ENCODE measurements around the gene WWOX. TPM values are rescaled to one million over a fixed set of nuclear protein-coding genes. Genes with fewer than 3 reads are reported as not detected.

WWOX gene
- total RNA-seq, 1 experiment from 2014 or later = 35.6 TPM

GRCh38 chr16:78813661-78814311 is 714.3 kb downstream of the WWOX start:
- Histone ChIP-seq H3K79me2 (ENCODE audit: low read depth) (no peaks in the 10 kb centered on the region), H3K9me2 (ENCODE audit: insufficient read depth) (no peaks in the 10 kb centered on the region), H4K20me1 (ENCODE audit: insufficient read depth) (no peaks in the 10 kb centered on the region), H3K4me1 (replicated peaks; ENCODE audit: insufficient read depth) (no peaks in the 10 kb centered on the region), H3K27me3 (ENCODE audit: insufficient read depth, low read depth) (no peaks in the 10 kb centered on the region), H3K27ac (no peak overlapping the region), H3K9me3 (ENCODE audit: insufficient read depth, low read depth) (no peaks in the 10 kb centered on the region), H2AFZ (no peak overlapping the region), H3K36me3 (ENCODE audit: low read depth) (no peaks in the 10 kb centered on the region), H3F3A (ENCODE audit: insufficient read depth, low read depth) (no peaks in the 10 kb centered on the region), H3K4me3 (no peak overlapping the region), H3K4me2 (no peak overlapping the region)
- TF ChIP-seq, protein P1, sequence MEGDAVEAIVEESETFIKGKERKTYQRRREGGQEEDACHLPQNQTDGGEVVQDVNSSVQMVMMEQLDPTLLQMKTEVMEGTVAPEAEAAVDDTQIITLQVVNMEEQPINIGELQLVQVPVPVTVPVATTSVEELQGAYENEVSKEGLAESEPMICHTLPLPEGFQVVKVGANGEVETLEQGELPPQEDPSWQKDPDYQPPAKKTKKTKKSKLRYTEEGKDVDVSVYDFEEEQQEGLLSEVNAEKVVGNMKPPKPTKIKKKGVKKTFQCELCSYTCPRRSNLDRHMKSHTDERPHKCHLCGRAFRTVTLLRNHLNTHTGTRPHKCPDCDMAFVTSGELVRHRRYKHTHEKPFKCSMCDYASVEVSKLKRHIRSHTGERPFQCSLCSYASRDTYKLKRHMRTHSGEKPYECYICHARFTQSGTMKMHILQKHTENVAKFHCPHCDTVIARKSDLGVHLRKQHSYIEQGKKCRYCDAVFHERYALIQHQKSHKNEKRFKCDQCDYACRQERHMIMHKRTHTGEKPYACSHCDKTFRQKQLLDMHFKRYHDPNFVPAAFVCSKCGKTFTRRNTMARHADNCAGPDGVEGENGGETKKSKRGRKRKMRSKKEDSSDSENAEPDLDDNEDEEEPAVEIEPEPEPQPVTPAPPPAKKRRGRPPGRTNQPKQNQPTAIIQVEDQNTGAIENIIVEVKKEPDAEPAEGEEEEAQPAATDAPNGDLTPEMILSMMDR (conservative IDR thresholded peaks at IDR 0.05) = no peak
- TF ChIP-seq EZH2 (IDR thresholded peaks at IDR 0.05; ENCODE audit: low read depth) = no peak
- CTCF ChIA-PET = no interaction called here
- intact Hi-C loops (cut with micrococcal nuclease; ENCODE audit: unreplicated experiment) = no loop called here
- BruUV-seq (replicated peaks) = no TSS peak
- POLR2A ChIA-PET (ENCODE audit: unreplicated experiment) = no interaction called here
- no peak for DNase-seq

DNA sequence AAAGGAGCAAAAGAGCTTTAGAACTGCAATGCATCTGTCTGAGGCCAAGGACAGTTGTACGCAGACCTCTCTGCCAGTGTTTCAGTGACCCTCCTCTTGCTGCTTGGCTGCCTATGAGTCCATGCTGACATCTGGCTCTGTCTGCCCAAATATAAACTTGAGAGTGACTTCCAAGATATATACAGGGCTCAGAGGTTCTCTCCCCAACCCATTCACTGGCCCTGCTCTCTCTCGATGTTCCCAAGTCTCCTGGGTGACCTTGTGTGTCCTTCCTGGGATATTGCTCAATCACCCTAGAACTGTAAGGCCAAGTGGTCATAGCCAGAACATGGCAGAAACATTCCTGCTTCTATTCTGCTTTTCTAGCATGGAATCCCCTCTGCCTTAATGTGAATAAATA is 716.3 kb downstream of the WWOX start:
- ChIA-PET POLR2A (ENCODE audit: unreplicated experiment) (no interaction called here), CTCF (no interaction called here)
- H3K27ac ChIP-seq = no peak overlapping the region

DNA sequence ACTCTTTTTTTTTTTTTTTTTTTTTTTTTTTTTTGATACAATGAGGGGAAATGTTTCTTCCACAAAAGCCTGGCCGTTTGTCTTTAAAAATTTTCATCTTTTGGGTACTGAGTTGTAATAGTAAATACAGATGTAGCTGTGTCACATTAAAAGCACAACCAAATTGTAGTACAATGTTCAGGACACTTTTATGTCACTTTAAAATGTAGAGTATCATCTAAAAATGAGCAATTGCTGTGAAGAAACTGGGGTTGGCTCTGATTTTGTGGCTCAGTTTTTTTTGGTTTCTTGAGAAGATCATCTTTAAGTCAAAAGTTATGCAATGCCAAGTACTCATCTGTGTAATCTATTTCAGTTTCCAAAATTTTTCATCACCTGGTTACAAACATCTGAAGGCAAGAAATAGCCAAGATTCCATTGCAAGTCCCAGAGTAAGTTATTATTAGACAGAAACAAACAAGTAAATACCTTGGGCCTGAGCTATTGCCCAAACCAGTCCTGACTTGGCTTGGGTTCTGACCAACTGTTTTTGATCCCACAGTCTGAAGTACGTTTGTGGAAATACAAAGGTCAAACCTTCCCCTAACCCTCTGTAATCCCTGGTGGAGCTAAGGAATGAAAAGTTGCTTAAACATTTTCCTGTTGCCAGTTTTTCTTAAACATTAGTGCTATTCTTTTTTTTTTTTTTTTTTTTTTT is 717.2 kb downstream of the WWOX start:
- Histone ChIP-seq H4K20me1 (ENCODE audit: insufficient read depth) (no peaks in the 10 kb centered on the region), H3K9me2 (ENCODE audit: insufficient read depth) (no peaks in the 10 kb centered on the region), H2AFZ (no peak overlapping the region), H3K27ac (no peak overlapping the region), H3K4me2 (no peak overlapping the region), H3K79me2 (ENCODE audit: low read depth) (no peaks in the 10 kb centered on the region), H3K27me3 (ENCODE audit: insufficient read depth, low read depth) (no peaks in the 10 kb centered on the region), H3K36me3 (ENCODE audit: low read depth) (no peaks in the 10 kb centered on the region), H3K4me3 (no peak overlapping the region), H3F3A (ENCODE audit: insufficient read depth, low read depth) (no peaks in the 10 kb centered on the region), H3K4me1 (replicated peaks; ENCODE audit: insufficient read depth) (no peaks in the 10 kb centered on the region), H3K9me3 (ENCODE audit: insufficient read depth, low read depth) (no peaks in the 10 kb centered on the region)
- BruUV-seq (replicated peaks) = no TSS peak
- CTCF ChIA-PET = no interaction called here
- TF ChIP-seq, protein P1 (conservative IDR thresholded peaks at IDR 0.05) = no peak
- no peak for TF ChIP-seq EZH2 (IDR thresholded peaks at IDR 0.05; ENCODE audit: low read depth)
- intact Hi-C loops (cut with micrococcal nuclease; ENCODE audit: unreplicated experiment) = no loop called here
- DNase-seq = no peak
- POLR2A ChIA-PET (ENCODE audit: unreplicated experiment) = no interaction called here

More for the DNA sequence above, 716.3 kb downstream of the WWOX start:
- H3K4me1 ChIP-seq (replicated peaks; ENCODE audit: insufficient read depth) = no peaks in the 10 kb centered on the region
- no TSS peak for BruUV-seq (replicated peaks)
- no peaks in the 10 kb centered on the region for H3K9me2 ChIP-seq (ENCODE audit: insufficient read depth)
- no peak for DNase-seq
- no peaks in the 10 kb centered on the region for H3K79me2 ChIP-seq (ENCODE audit: low read depth)
- H3K27me3 ChIP-seq (ENCODE audit: insufficient read depth, low read depth) = no peaks in the 10 kb centered on the region
- H3F3A ChIP-seq (ENCODE audit: insufficient read depth, low read depth) = no peaks in the 10 kb centered on the region
- intact Hi-C loops (cut with micrococcal nuclease; ENCODE audit: unreplicated experiment) = no loop called here
- H3K4me2 ChIP-seq = no peak overlapping the region
- no peaks in the 10 kb centered on the region for H3K36me3 ChIP-seq (ENCODE audit: low read depth)
- TF ChIP-seq EZH2 (IDR thresholded peaks at IDR 0.05; ENCODE audit: low read depth) = no peak
- TF ChIP-seq, protein P1 (conservative IDR thresholded peaks at IDR 0.05) = no peak
- no peak overlapping the region for H2AFZ ChIP-seq
- no peaks in the 10 kb centered on the region for H4K20me1 ChIP-seq (ENCODE audit: insufficient read depth)
- H3K4me3 ChIP-seq = no peak overlapping the region
- H3K9me3 ChIP-seq (ENCODE audit: insufficient read depth, low read depth) = no peaks in the 10 kb centered on the region

All from PC-9 (cell line).